IMR-90 (cell line): Measurements from ENCODE around the gene PMM2. TPM values are rescaled to one million over a fixed set of nuclear protein-coding genes. Genes with fewer than 3 reads are reported as not detected.
"Not testable (repeated sequence)": the region's sequence is repeated elsewhere in the genome, so short reads cannot be mapped to it uniquely, and the experiment has no call there.

Experiments used
- ATAC-seq: fragments of 200-7000 bp; cut with Tn5 transposase; 2 replicates; pipeline ENCODE4 v1.9.1; 2020; ENCODE audit warnings: low read depth, mild to moderate bottlenecking, moderate library complexity
- BruUV-seq: library from RNA; stranded (reverse); fragments of 400-500 nt; replicated peaks from 2 replicates; lab custom pipeline; 2021; lab: Mats Ljungman, UMichigan
- CTCF ChIA-PET: fragments of 300-600 bp; formaldehyde crosslinking; extraction: SDS; loops from one replicate; lab custom pipeline; 2021; ENCODE audit warnings: antibody characterized with exemption; lab: Yijun Ruan, JAX
- POLR2A ChIA-PET: fragments of 300-600 bp; sonication (Branson Sonifier 250); formaldehyde crosslinking; loops from one replicate; lab custom pipeline; 2022; ENCODE audit warnings: antibody characterized with exemption; ENCODE audit not compliant: unreplicated experiment; lab: Charles Lee
- DNase-seq: peaks from one replicate; pipeline ENCODE4 v3.0.0; 2013
- H2AFZ ChIP-seq: replicated peaks from 2 replicates; pipeline ENCODE3; 2013; ENCODE audit warnings: low read length, mild to moderate bottlenecking; ENCODE audit not compliant: poor library complexity
- H2AK5ac ChIP-seq: 2 replicates; pipeline ENCODE4 v1.6.1; 2013; ENCODE audit warnings: low read depth, low read length, inconsistent platforms
- H2AK9ac ChIP-seq: replicated peaks from 2 replicates; pipeline ENCODE3; 2013; ENCODE audit warnings: mild to moderate bottlenecking, low read depth, low read length, moderate library complexity; ENCODE audit not compliant: poor library complexity
- H2BK120ac ChIP-seq: 2 replicates; pipeline ENCODE4 v1.6.1; 2013; ENCODE audit warnings: low read depth, low read length, inconsistent platforms
- H2BK15ac ChIP-seq: 3 replicates; pipeline ENCODE4 v1.6.1; 2013; ENCODE audit warnings: low read depth, low read length, inconsistent platforms
- H2BK20ac ChIP-seq: 2 replicates; pipeline ENCODE4 v1.6.1; 2013; ENCODE audit warnings: low read depth, mild to moderate bottlenecking, inconsistent platforms, low read length, moderate library complexity
- H2BK5ac ChIP-seq: 2 replicates; pipeline ENCODE4 v1.6.1; 2013; ENCODE audit warnings: mild to moderate bottlenecking, low read depth, low read length, inconsistent platforms; ENCODE audit not compliant: poor library complexity, severe bottlenecking
- H3K14ac ChIP-seq: replicated peaks from 2 replicates; pipeline ENCODE4 v1.6.1; 2013; ENCODE audit warnings: low read depth, low read length, inconsistent platforms
- H3K18ac ChIP-seq: 2 replicates; pipeline ENCODE4 v1.6.1; 2013; ENCODE audit warnings: low read depth, low read length, control low read depth
- H3K23ac ChIP-seq: 2 replicates; pipeline ENCODE4 v1.6.1; 2013; ENCODE audit warnings: low read depth, low read length, inconsistent platforms
- H3K27ac ChIP-seq: 2 replicates; pipeline ENCODE4 v1.5.1; 2013; ENCODE audit warnings: mild to moderate bottlenecking, control low read depth, low read length; ENCODE audit not compliant: insufficient read depth
- H3K27me3 ChIP-seq: 2 replicates; pipeline ENCODE4 v1.6.1; 2013; ENCODE audit warnings: low read length; ENCODE audit not compliant: control insufficient read depth, insufficient read depth
- H3K36me3 ChIP-seq: 2 replicates; pipeline ENCODE4 v1.6.1; 2013; ENCODE audit warnings: low read length, mixed read lengths; ENCODE audit not compliant: control insufficient read depth, insufficient read depth
- H3K4ac ChIP-seq: 2 replicates; pipeline ENCODE4 v1.6.1; 2013; ENCODE audit warnings: low read depth, low read length, inconsistent platforms
- H3K4me1 ChIP-seq: 2 replicates; pipeline ENCODE4 v1.6.1; 2013; ENCODE audit warnings: low read length, mixed read lengths; ENCODE audit not compliant: control insufficient read depth, insufficient read depth
- H3K4me2 ChIP-seq: 2 replicates; pipeline ENCODE4 v1.6.1; 2013; ENCODE audit warnings: low read depth, mild to moderate bottlenecking, control low read depth, low read length, moderate library complexity
- H3K4me3 ChIP-seq: 2 replicates; pipeline ENCODE4 v1.5.1; 2013; ENCODE audit warnings: low read depth, mild to moderate bottlenecking, control low read depth, low read length, moderate library complexity; ENCODE audit not compliant: insufficient read depth
- H3K56ac ChIP-seq: 2 replicates; pipeline ENCODE4 v1.6.1; 2013; ENCODE audit warnings: low read length, inconsistent platforms; ENCODE audit not compliant: insufficient read depth; ENCODE audit errors: extremely low read depth
- H3K79me1 ChIP-seq, 2 experiments: 2 replicates each; pipeline ENCODE4 v1.6.1; 2013; ENCODE audit warnings: low read length in 2 of 2, inconsistent platforms in 1 of 2, low read depth in 1 of 2
- H3K9ac ChIP-seq: 2 replicates; pipeline ENCODE4 v1.6.1; 2013; ENCODE audit warnings: low read depth, low read length, control low read depth
- H3K9me1 ChIP-seq: 2 replicates; pipeline ENCODE4 v1.6.1; 2013; ENCODE audit warnings: low read length, inconsistent platforms; ENCODE audit not compliant: insufficient read depth
- H3K9me3 ChIP-seq: 2 replicates; pipeline ENCODE4 v1.6.1; 2013; ENCODE audit warnings: low read length; ENCODE audit not compliant: control insufficient read depth, insufficient read depth
- H4K20me1 ChIP-seq: 2 replicates; pipeline ENCODE4 v1.6.1; 2013; ENCODE audit warnings: low read length, inconsistent platforms; ENCODE audit not compliant: insufficient read depth
- H4K5ac ChIP-seq: 2 replicates; pipeline ENCODE4 v1.6.1; 2013; ENCODE audit warnings: mild to moderate bottlenecking, low read depth, low read length, control low read depth
- H4K8ac ChIP-seq, 2 experiments: 2 replicates each; pipeline ENCODE4 v1.6.1; 2013; ENCODE audit warnings: low read depth in 2 of 2, low read length in 2 of 2, control low read depth in 1 of 2, inconsistent platforms in 1 of 2
- H4K91ac ChIP-seq: 2 replicates; pipeline ENCODE4 v1.6.1; 2013; ENCODE audit warnings: low read depth, low read length, inconsistent platforms; ENCODE audit not compliant: insufficient read depth
- WGBS, 2 experiments: methylation state at CpG; one replicate each; pipeline versions ENCODE4 v1.1.5 to v1.1.7; 2013; ENCODE audit warnings: missing lambda C conversion rate in 2 of 2; ENCODE audit not compliant: insufficient read length in 1 of 2; ENCODE audit errors: extremely low coverage in 2 of 2; 5-methylcytosine and 5-hydroxymethylcytosine counted together
- dilution Hi-C: fragments of 300-500 bp; cut with HindIII; formaldehyde crosslinking; loops from one replicate; pipeline ENCODE4 v1.14.3; 2018; ENCODE audit warnings: low sequenced_read_pairs; ENCODE audit not compliant: unreplicated experiment
- in situ Hi-C: fragments of 300-500 bp; cut with MboI; formaldehyde crosslinking; loops from 3 replicates; pipeline ENCODE4 v1.14.3; 2019; ENCODE audit warnings: low sequenced_read_pairs, inconsistent platforms, mixed read lengths
- intact Hi-C: fragments of 100-400 bp; cut with micrococcal nuclease; formaldehyde crosslinking; loops from 2 replicates; pipeline ENCODE4 v1.10.0; 2022
- polyA plus RNA-seq, 3 experiments: library from polyadenylated mRNA; depleted of rRNA; stranded (reverse); fragments of >200 nt; gene quantifications; 2 replicates each; pipeline ENCODE4 v1.2.3, GENCODE V29; 2012; ENCODE audit warnings: low replicate concordance in 1 of 3
- total RNA-seq: library from RNA; depleted of rRNA; stranded (reverse); fragments of >200 nt; gene quantifications from 2 replicates; pipeline ENCODE4 v1.2.3, GENCODE V29; 2012

The PMM2 gene
- total and polyA plus RNA-seq, 2 of the 4 experiments (the other 2 are of a cell fraction) = 25.8 to 38.9 TPM

GRCh38 chr16:8748944-8749343, 48.7 kb upstream of the PMM2 start:
- in situ Hi-C loops, H3K56ac ChIP-seq, H2AK9ac ChIP-seq, H3K27ac ChIP-seq, H3K36me3 ChIP-seq, DNase-seq, ATAC-seq, CTCF ChIA-PET, H3K4ac ChIP-seq, H2AK5ac ChIP-seq, H3K14ac ChIP-seq, H3K79me1 ChIP-seq, H3K23ac ChIP-seq, H4K91ac ChIP-seq, H3K9me3 ChIP-seq, POLR2A ChIA-PET, H3K4me1 ChIP-seq, H3K18ac ChIP-seq, H3K4me2 ChIP-seq, H3K4me3 ChIP-seq, intact Hi-C loops, H4K20me1 ChIP-seq, H4K5ac ChIP-seq, H3K9ac ChIP-seq, H2BK5ac ChIP-seq, H2BK20ac ChIP-seq, H2BK15ac ChIP-seq, dilution Hi-C loops, H3K27me3 ChIP-seq, H2AFZ ChIP-seq, H2BK120ac ChIP-seq, BruUV-seq, H4K8ac ChIP-seq: not testable (repeated sequence)
- H3K9me1 ChIP-seq = peaks cover 12% of the 10 kb centered on the region; the same call in 1 of the 2 replicates
- WGBS, 2 experiments = 83% methylated on average over 3 of the region's 9 CpGs; no CpG with 5 or more reads in 1 of the 2 experiments
